HepG2 (cell line): ENCODE results near the gene SYP.

Experiments
- AFF4 ChIP-seq: sonication (generic); formaldehyde crosslinking; IDR thresholded peaks from 2 replicates; pipeline ENCODE4 v1.4.0; 2020; ENCODE audit warnings: missing genetic modification reagents
- CTCF ChIP-seq: sonication (generic); formaldehyde crosslinking; IDR thresholded peaks from 2 replicates; pipeline ENCODE4 v1.5.0; 2020; ENCODE audit warnings: mild to moderate bottlenecking, missing genetic modification reagents, moderate library complexity
- HNRNPUL1 ChIP-seq: fragments of 200-400 bp; formaldehyde crosslinking; IDR thresholded peaks from 2 replicates; pipeline ENCODE4 v1.6.1; 2017; ENCODE audit warnings: low read depth, mild to moderate bottlenecking, low read length, moderate library complexity
- KLF9 ChIP-seq: IDR thresholded peaks from 2 replicates; pipeline ENCODE4 v1.6.1; 2016; ENCODE audit warnings: low read depth
- MAX ChIP-seq: IDR thresholded peaks from 2 replicates; pipeline ENCODE4 v1.6.1; 2012; ENCODE audit warnings: inconsistent platforms
- MEF2D ChIP-seq: sonication (generic); formaldehyde crosslinking; IDR thresholded peaks from 2 replicates; pipeline ENCODE4 v1.5.1; 2020; ENCODE audit warnings: mild to moderate bottlenecking, missing genetic modification reagents
- MTA3 ChIP-seq: sonication (generic); formaldehyde crosslinking; IDR thresholded peaks from 2 replicates; pipeline ENCODE4 v1.4.0; 2020; ENCODE audit warnings: missing genetic modification reagents
- PLRG1 ChIP-seq: fragments of 450-650 bp; conservative IDR thresholded peaks from 2 replicates; pipeline ENCODE4 v1.6.1; 2016
- ZBTB26 ChIP-seq: IDR thresholded peaks from 2 replicates; pipeline ENCODE4 v1.6.1; 2016; ENCODE audit warnings: missing compliant biosample characterization, missing genetic modification reagents, borderline replicate concordance
- ZNF407 ChIP-seq: sonication (generic); formaldehyde crosslinking; IDR thresholded peaks from one replicate; pipeline ENCODE4 v1.5.1; 2020; ENCODE audit warnings: mild to moderate bottlenecking, missing genetic modification reagents; ENCODE audit errors: not compliant biosample characterization
- ZNF770 ChIP-seq: sonication (generic); formaldehyde crosslinking; IDR thresholded peaks from 2 replicates; pipeline ENCODE4 v1.5.0; 2020; ENCODE audit warnings: mild to moderate bottlenecking, missing genetic modification reagents

- no peak for TF ChIP-seq ZNF770 (CRISPR knock-in tag)
- TF ChIP-seq MTA3 (CRISPR knock-in tag) = no peak
- TF ChIP-seq HNRNPUL1 = no peak
- no peak for TF ChIP-seq MAX
- no peak for TF ChIP-seq CTCF
- TF ChIP-seq ZNF407 (CRISPR knock-in tag) = no peak
- TF ChIP-seq KLF9 (CRISPR knock-in tag) = no peak
- TF ChIP-seq PLRG1 = no peak
- no peak for TF ChIP-seq MEF2D (CRISPR knock-in tag)
- no peak for TF ChIP-seq AFF4 (CRISPR knock-in tag)
- TF ChIP-seq ZBTB26 = no peak
These were observed 46.5 kb upstream of the SYP start for GRCh38 chrX:49246541-49246940.
